Neural cell (in vitro differentiated cells): ENCODE measurements around the gene ADIPOR1. TPM values are rescaled to one million over a fixed set of nuclear protein-coding genes. Genes with fewer than 3 reads are reported as not detected.

ENCODE experiments used
- H2AFZ ChIP-seq: fragments of 200-600, 300-800 bp; sonication (generic), shearing (Covaris generic); 2 replicates; pipeline ENCODE4 v1.6.0; 2014; ENCODE audit warnings: low read depth, mild to moderate bottlenecking, antibody characterized with exemption, low read length, moderate library complexity
- H3F3A ChIP-seq: fragments of 200-600 bp; shearing (Covaris generic); 2 replicates; pipeline ENCODE4 v1.6.1; 2016; ENCODE audit warnings: mild to moderate bottlenecking, moderate library complexity, mixed read lengths, antibody characterized with exemption, low read length; ENCODE audit not compliant: insufficient read depth, poor library complexity, severe bottlenecking
- H3K27ac ChIP-seq: fragments of 200-600, 300-800 bp; sonication (generic), shearing (Covaris generic); 2 replicates; pipeline ENCODE4 v1.5.1; 2014; ENCODE audit warnings: mild to moderate bottlenecking, low read length, moderate library complexity
- H3K27me3 ChIP-seq: fragments of 300-800, 200-600 bp; sonication (generic), shearing (Covaris generic); 2 replicates; pipeline ENCODE4 v1.6.0; 2014; ENCODE audit warnings: mild to moderate bottlenecking, low read depth, low read length, moderate library complexity; ENCODE audit not compliant: insufficient read depth
- H3K36me3 ChIP-seq: fragments of 300-800, 200-600 bp; sonication (generic), shearing (Covaris generic); 2 replicates; pipeline ENCODE4 v1.5.1; 2014; ENCODE audit warnings: mild to moderate bottlenecking, antibody characterized with exemption, low read length, moderate library complexity; ENCODE audit not compliant: insufficient read depth
- H3K4me2 ChIP-seq: fragments of 300-800, 200-600 bp; sonication (generic), shearing (Covaris generic); 2 replicates; pipeline ENCODE4 v1.6.0; 2014; ENCODE audit warnings: mild to moderate bottlenecking, low read length
- H3K4me3 ChIP-seq: fragments of 300-800, 200-600 bp; sonication (generic), shearing (Covaris generic); 2 replicates; pipeline ENCODE4 v1.5.1; 2014; ENCODE audit warnings: mild to moderate bottlenecking, low read length, moderate library complexity
- H3K79me2 ChIP-seq: fragments of 200-600 bp; shearing (Covaris generic); replicated peaks from 2 replicates; pipeline ENCODE4 v1.6.0; 2014; ENCODE audit warnings: mild to moderate bottlenecking, low read length, moderate library complexity; ENCODE audit not compliant: insufficient read depth
- H3K9ac ChIP-seq: fragments of 300-800, 200-600 bp; sonication (generic), shearing (Covaris generic); 2 replicates; pipeline ENCODE4 v1.6.1; 2016; ENCODE audit warnings: mild to moderate bottlenecking, low read length, mixed read lengths
- H3K9me2 ChIP-seq: fragments of 200-600 bp; shearing (Covaris generic); 2 replicates; pipeline ENCODE4 v1.6.1; 2016; ENCODE audit warnings: mild to moderate bottlenecking, low read length, mixed read lengths; ENCODE audit not compliant: insufficient read depth
- H3K9me3 ChIP-seq: fragments of 200-600, 300-800 bp; sonication (generic), shearing (Covaris generic); 2 replicates; pipeline ENCODE4 v1.6.1; 2016; ENCODE audit warnings: mild to moderate bottlenecking, mixed run types, low read length, moderate library complexity, mixed read lengths
- H4K20me1 ChIP-seq: fragments of 200-600 bp; shearing (Covaris generic); 2 replicates; pipeline ENCODE4 v1.6.1; 2016; ENCODE audit warnings: mild to moderate bottlenecking, mixed run types; ENCODE audit not compliant: insufficient read depth
- CTCF ChIP-seq: fragments of 450-650 bp; IDR thresholded peaks from 2 replicates; pipeline ENCODE4 v1.5.1; 2014; ENCODE audit warnings: antibody characterized with exemption, mild to moderate bottlenecking, moderate library complexity; ENCODE audit not compliant: poor library complexity, severe bottlenecking
- EP300 ChIP-seq: fragments of 450-650 bp; conservative IDR thresholded peaks from 2 replicates; pipeline ENCODE4 v1.6.1; 2014; ENCODE audit warnings: antibody characterized with exemption, mild to moderate bottlenecking, moderate library complexity; ENCODE audit not compliant: poor library complexity, severe bottlenecking
- EZH2 ChIP-seq: fragments of 200-600, 300-800 bp; shearing (Covaris generic), sonication (generic); IDR thresholded peaks from 2 replicates; pipeline ENCODE4 v1.6.1; 2014; ENCODE audit warnings: antibody characterized with exemption, low read length, borderline replicate concordance, mild to moderate bottlenecking; ENCODE audit not compliant: insufficient read depth, poor library complexity, severe bottlenecking
- MXI1 ChIP-seq: fragments of 450-650 bp; conservative IDR thresholded peaks from 2 replicates; pipeline ENCODE4 v1.6.1; 2014; ENCODE audit warnings: antibody characterized with exemption, mild to moderate bottlenecking; ENCODE audit not compliant: poor library complexity, severe bottlenecking
- POLR2AphosphoS5 ChIP-seq: IDR thresholded peaks from 2 replicates; pipeline ENCODE4 v1.6.1; 2012
- RAD21 ChIP-seq: fragments of 450-650 bp; conservative IDR thresholded peaks from 2 replicates; pipeline ENCODE4 v1.6.1; 2014; ENCODE audit warnings: antibody characterized with exemption, mild to moderate bottlenecking, moderate library complexity
- SMC3 ChIP-seq: fragments of 450-650 bp; conservative IDR thresholded peaks from 2 replicates; pipeline ENCODE4 v1.6.1; 2014; ENCODE audit warnings: antibody characterized with exemption, mild to moderate bottlenecking, moderate library complexity; ENCODE audit not compliant: poor library complexity
- TAF1 ChIP-seq: IDR thresholded peaks from 2 replicates; pipeline ENCODE4 v1.6.1; 2012; ENCODE audit warnings: low read depth
- polyA plus RNA-seq: library from polyadenylated mRNA; depleted of rRNA; stranded (reverse); fragments of >200 nt; gene quantifications from 2 replicates; pipeline ENCODE4 v1.2.3, GENCODE V29; 2014
- TF ChIP-seq, protein P1 (sequence below): IDR thresholded peaks from 2 replicates; pipeline ENCODE4 v1.6.1; 2012; ENCODE audit warnings: borderline replicate concordance

Gene ADIPOR1
- polyA plus RNA-seq, 1 donor from 2014 or later, result 72.3 TPM

DNA sequence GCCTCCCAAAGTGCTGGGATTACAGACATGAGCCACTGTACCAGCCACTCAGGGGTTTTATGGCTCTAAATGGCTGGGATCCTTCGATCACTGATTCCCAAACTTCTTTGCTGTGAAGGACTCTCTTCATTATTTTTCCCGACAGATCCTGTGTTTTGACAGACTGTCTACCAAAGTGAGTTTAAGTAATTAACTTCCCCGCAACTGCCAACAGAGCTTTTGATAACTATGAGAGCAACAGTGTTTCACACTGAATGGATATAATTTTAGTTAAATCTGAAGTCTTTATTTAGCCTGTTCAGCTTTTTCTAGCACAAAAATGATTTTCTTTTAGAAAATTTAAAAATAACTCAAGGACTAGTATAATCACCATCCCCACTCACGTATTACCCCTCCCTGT, 56.6 kb downstream of the ADIPOR1 start:
- TF ChIP-seq TAF1 (no peak), POLR2AphosphoS5 (no peak), EP300 (no peak), RAD21 (no peak), EZH2 (no peak), MXI1 (no peak), SMC3 (no peak), CTCF (no peak)
- TF ChIP-seq, protein P1, sequence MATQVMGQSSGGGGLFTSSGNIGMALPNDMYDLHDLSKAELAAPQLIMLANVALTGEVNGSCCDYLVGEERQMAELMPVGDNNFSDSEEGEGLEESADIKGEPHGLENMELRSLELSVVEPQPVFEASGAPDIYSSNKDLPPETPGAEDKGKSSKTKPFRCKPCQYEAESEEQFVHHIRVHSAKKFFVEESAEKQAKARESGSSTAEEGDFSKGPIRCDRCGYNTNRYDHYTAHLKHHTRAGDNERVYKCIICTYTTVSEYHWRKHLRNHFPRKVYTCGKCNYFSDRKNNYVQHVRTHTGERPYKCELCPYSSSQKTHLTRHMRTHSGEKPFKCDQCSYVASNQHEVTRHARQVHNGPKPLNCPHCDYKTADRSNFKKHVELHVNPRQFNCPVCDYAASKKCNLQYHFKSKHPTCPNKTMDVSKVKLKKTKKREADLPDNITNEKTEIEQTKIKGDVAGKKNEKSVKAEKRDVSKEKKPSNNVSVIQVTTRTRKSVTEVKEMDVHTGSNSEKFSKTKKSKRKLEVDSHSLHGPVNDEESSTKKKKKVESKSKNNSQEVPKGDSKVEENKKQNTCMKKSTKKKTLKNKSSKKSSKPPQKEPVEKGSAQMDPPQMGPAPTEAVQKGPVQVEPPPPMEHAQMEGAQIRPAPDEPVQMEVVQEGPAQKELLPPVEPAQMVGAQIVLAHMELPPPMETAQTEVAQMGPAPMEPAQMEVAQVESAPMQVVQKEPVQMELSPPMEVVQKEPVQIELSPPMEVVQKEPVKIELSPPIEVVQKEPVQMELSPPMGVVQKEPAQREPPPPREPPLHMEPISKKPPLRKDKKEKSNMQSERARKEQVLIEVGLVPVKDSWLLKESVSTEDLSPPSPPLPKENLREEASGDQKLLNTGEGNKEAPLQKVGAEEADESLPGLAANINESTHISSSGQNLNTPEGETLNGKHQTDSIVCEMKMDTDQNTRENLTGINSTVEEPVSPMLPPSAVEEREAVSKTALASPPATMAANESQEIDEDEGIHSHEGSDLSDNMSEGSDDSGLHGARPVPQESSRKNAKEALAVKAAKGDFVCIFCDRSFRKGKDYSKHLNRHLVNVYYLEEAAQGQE, result no peak
- no peak overlapping the region for H3K9ac ChIP-seq
- no peak overlapping the region for H3K27ac ChIP-seq
- no peaks in the 10 kb centered on the region for H4K20me1 ChIP-seq
- H3F3A ChIP-seq, result no peaks in the 10 kb centered on the region
- no peak overlapping the region for H2AFZ ChIP-seq
- H3K79me2 ChIP-seq, result no peaks in the 10 kb centered on the region
- no peaks in the 10 kb centered on the region for H3K9me3 ChIP-seq
- H3K4me3 ChIP-seq, result no peak overlapping the region
- H3K9me2 ChIP-seq, result no peaks in the 10 kb centered on the region
- no peak overlapping the region for H3K4me2 ChIP-seq
- H3K36me3 ChIP-seq, result no peaks in the 10 kb centered on the region
- H3K27me3 ChIP-seq, result no peaks in the 10 kb centered on the region

GRCh38 chr1:202892501-202892900, 65.6 kb downstream of the ADIPOR1 start:
- peaks cover 6% of the 10 kb centered on the region for H3K36me3 ChIP-seq
- TF ChIP-seq EZH2, result no peak
- no peak for TF ChIP-seq CTCF
- TF ChIP-seq, protein P1, result no peak
- TF ChIP-seq SMC3, result no peak
- TF ChIP-seq EP300, result no peak
- no peak for TF ChIP-seq POLR2AphosphoS5
- no peak for TF ChIP-seq RAD21
- no peak for TF ChIP-seq TAF1
- TF ChIP-seq MXI1, result no peak
- no peak overlapping the region for H2AFZ ChIP-seq
- no peak overlapping the region for H3K4me3 ChIP-seq
- no peaks in the 10 kb centered on the region for H4K20me1 ChIP-seq
- peaks cover 7% of the 10 kb centered on the region for H3K79me2 ChIP-seq
- no peak overlapping the region for H3K9ac ChIP-seq
- H3K9me3 ChIP-seq, result no peaks in the 10 kb centered on the region
- H3K9me2 ChIP-seq, result no peaks in the 10 kb centered on the region
- H3K27me3 ChIP-seq, result no peaks in the 10 kb centered on the region
- no peaks in the 10 kb centered on the region for H3F3A ChIP-seq
- H3K4me2 ChIP-seq, result no peak overlapping the region
- H3K27ac ChIP-seq, result no peak overlapping the region
